ENCODE results near the gene POPDC3.

The POPDC3 gene

DNA sequence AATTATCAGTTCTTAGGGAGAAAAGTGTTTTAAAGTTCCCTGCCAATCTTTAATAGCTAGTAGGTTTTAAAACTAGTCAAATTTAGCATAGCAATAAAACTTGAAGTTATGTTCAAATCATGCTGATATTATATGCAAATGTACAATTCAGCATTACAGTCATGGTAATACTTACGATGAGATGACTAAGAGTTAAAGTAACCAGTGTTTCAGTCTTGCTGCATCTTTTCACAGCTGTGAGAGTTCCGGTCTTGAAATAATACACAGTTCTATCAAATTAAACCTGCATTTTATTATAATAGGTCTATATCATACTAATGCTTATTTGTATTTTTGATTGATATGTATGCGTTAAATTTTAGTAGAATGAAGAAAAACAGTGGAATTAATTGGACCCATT, 26.1 kb downstream of the POPDC3 start:
- no peak for DNase-seq (ENCODE audit: low read depth in 1 of 2, low spot score in 1 of 2)

DNA sequence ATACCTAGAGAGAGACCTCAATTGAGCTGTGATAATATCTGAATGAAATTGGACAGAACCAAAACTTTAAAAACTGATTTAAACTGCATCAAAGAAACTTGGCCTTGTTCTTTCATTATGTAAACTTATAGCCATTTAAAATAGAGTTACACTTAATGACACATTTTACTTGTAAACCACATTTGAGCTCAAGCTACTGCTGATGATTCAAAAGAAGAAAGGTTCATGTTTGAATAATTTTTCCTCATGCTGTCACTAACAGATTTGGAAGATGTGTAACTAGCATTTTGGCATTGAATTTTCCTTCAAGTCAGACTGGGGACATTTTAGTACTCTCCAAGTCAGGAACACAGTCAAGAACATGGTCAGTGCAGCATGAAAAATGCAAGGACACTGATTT, 26.9 kb downstream of the POPDC3 start:
- DNase-seq (ENCODE audit: low read depth in 1 of 2, low spot score in 1 of 2), result no peak

DNA sequence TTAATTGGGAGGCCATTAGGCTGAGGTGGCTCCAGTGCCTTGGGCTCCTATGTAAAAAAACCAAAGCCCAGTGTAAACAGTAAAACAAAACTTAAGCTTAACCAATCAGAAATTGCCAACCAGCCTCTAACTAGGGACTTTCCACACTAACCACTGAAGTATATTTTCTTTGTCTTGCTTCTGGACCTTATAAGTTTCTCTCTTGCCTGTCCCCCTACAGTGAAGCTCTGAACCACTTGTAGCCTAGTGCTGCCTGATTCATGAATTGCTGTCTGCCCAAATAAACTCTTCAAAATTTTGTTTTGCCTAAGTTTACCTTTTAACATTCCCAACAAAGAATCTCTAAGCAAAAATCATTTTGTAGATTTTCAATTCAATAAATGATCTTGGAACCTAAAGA, 28.2 kb downstream of the POPDC3 start:
- no peak for DNase-seq (ENCODE audit: low read depth in 1 of 2, low spot score in 1 of 2)

DNA sequence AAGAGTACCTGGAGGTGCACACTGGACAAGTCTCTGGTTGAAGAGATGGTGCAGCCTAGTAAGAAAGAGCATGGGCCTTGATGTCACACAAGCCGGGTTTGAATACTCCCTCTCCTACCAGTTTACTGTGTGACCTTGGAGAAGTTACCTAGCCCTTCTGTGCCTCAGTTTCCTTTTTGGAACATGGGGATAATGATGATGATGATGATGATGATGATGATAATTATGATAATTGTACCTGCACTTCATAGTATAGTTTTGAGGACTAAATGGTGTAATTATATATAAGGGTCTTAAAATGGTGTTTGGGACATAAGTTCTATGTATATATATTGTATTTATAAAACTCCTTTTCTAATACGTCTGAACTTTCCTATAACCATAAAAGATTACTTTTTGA, 41.7 kb downstream of the POPDC3 start:
- DNase-seq (ENCODE audit: low read depth in 1 of 2, low spot score in 1 of 2), result no peak

DNA sequence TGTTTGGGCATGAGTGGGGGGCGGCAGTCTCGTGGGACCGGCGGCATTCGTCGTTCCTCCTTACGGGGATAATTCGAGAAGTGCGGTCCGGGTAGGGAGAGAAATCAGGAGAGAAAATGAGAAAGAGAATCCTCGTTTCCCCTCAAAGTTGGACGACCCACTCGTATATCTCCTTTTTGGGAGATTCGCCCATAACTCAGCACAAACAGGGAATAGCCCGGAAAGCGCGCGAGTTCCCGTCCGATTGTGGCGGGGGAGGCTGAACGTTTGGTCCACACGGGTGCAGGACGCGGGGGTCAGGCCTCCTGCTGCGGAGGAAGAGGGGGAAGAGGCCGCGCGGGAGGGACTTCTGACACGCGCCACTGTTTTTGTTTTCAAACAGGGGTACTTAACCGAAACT, 42.4 kb downstream of the POPDC3 start:
- no peak for DNase-seq (ENCODE audit: low read depth in 1 of 2, low spot score in 1 of 2)

DNA sequence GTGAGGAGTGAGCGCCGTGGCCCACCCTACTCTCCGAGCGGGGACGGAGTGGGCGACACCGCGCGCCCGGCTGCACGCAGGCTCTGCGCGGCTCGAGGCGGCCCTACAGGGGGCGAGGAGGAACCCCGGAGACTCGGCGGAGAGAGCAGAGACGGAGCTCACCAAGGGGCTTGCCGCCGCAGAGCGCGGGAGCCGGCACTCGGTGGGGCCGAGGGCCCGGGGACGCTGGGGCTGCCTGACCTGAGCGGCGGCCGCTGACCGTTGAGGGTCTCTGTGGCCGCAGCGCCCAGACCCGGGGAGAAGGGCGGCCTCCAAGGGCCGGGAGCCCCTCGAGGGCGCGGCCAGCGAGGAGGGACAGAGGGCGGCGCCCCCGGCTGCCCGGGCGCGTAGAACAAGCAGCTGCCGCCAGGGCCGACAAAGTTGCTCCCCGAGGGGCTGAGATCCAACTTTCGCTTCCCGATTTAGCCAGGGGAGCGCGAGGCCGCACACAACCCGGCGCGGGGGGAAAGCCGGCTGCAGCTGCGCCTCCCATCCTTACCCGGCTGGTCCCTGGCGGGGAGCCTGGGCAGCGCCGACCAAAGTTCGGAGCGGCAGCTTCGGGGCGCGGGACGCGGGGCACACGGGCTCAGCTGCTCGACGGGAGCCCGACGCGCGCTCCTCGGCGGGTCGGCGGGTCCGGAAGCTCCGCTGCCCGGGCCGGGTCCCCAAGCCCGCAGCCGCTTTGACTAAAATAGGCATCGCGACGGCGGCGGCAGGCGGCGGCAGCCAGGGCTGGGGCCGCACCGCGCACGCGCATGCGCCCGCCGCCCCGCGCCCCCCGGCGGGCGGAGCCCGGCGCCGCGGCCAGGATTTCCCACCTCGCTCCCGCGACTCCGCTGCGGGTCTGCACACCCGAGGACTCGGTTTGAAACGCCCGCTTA, 43.1 kb downstream of the POPDC3 start:
- DNase-seq (ENCODE audit: low read depth in 1 of 2, low spot score in 1 of 2), result no peak

DNA sequence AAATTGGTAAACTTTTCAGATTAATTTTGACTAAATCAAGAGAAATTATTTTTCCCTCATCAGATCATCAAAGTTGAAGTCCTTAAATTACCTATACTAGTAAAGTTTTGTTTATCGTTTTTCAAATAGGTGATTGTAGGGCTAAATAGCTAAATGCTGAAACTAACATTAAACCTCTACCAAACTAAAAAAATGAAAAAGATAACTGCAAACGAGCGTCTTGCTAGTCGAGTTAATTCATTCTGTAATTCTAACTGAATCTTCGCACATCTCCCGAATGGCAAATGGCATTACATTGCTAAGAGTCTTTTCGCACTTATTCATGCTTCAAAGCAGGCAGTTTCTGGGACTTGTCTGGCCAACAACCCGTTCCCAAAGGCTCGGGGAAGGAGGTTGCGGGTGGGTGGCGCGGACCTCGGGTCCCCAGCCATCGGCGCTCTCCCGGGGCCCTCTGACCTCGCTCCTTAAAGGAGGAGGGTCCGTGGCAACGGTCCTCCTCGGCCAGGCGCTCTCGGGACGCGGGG, 43.8 kb downstream of the POPDC3 start:
- no peak for DNase-seq (ENCODE audit: low read depth in 1 of 2, low spot score in 1 of 2)

DNA sequence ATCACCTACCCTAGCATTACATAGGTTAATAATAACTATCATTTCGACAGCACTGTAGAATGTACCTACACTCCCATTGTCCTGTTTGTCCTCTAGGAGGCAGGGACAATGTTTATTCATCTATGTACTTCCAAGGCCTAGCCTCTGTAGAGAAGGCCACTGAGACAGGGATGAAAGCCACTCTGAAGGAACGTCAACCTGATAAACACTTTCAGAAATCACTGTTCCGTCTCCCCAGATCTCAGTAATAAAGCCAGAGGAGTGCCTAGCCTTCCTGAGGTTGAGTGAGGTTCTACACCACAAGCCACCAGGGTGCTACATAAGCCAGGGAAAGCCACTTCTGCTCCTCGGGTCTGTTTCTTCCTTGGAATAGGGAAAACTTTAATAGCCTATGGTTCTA, 44.8 kb downstream of the POPDC3 start:
- DNase-seq (ENCODE audit: low read depth in 1 of 2, low spot score in 1 of 2), result no peak

DNA sequence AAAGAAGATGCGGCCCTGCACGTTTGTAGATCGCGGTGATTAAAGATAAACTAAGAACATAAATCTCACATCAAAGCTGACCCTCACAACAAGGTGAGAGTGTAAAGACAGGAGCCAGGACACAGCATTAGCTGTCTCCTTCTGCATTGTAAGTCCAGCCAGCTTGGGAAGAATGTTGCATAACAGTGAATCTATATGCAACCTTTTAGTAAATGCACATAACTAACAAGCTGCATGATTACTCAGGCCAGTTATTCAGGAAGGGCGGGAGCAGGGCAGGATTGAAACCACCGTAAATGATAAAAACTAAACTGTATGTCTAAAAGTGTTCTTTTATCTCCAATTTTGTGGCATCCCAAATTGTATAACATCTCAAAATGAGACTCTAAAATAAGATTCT, 57.1 kb downstream of the POPDC3 start:
- DNase-seq (ENCODE audit: low read depth in 1 of 2, low spot score in 1 of 2), result no peak

DNA sequence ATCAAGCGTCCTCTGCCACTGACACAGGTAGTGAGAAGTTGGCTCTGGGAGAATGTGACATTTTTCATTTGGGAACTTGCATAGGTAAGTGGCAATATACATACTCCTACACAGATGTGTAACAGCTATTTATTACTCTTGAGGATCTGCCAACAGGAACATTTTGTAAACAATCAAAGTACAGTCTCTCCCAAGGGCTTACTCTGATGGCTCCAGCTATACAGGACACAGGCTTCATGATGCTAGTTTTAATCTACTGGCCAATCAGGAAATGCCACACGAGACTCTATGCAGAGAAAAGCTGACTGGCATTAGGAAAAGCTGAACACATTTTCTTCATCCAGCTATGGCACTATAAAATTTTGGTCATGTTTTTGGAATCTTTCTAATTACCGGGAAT, 57.8 kb downstream of the POPDC3 start:
- no peak for DNase-seq (ENCODE audit: low read depth in 1 of 2, low spot score in 1 of 2)

DNA sequence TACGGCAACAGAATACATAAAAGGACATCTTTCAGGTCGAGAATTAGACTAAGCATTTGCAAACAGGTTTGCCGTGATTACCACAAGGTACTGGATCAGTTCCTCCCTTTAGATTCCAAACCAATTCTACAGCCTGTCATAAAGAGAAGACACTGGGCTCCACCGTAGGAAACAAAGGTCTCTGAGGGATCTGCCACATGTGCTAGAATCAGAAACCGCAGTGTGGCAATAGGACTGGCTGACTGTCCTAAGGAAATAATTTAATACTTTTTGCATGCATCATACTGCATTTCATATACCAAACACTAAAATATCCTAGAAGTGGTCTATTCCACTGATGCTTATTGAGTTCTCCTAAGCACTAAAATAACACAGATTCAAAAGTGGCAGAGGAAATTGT, 59.2 kb downstream of the POPDC3 start:
- DNase-seq (ENCODE audit: low read depth in 1 of 2, low spot score in 1 of 2), result no peak

DNA sequence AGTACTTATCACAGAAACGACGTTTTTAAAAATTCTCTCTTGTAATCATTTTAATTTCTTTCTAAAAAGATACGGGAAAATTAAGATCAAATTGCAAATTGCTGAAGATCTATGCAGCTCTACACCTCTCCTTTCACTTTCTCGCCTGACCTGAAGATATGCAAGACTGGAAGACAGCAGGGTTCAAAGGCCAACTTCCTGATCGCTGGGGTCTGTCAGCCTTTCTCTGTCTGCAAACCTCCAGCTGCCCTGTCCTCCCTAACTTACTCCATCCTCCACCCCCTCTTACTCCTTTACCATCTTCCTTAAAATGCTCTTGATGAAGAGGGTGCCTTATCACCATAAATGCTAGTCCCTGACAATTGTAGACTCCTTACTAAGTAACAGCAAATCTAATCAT, 63.7 kb downstream of the POPDC3 start:
- no peak for DNase-seq (ENCODE audit: low read depth in 1 of 2, low spot score in 1 of 2)

DNA sequence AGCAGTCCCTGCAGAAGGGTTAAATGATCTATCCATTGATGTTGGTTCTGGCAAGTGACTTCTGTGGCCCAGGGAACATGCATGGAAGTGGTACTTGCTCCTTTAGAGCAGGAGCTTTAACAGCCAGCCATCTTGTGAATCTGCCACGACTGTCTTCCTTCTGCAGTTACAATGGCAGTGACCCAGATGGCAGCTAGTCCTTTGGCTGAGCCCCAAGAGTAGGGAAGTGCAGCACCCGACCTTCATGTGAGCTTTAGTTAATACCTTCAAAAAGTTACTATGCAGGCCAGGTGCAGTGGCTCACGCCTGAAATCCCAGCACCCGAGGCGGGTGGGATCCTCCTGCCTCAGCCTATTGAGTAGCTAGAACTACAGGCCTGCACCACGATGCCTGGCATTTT, 66.4 kb downstream of the POPDC3 start:
- DNase-seq (ENCODE audit: low read depth in 1 of 2, low spot score in 1 of 2), result no peak

DNA sequence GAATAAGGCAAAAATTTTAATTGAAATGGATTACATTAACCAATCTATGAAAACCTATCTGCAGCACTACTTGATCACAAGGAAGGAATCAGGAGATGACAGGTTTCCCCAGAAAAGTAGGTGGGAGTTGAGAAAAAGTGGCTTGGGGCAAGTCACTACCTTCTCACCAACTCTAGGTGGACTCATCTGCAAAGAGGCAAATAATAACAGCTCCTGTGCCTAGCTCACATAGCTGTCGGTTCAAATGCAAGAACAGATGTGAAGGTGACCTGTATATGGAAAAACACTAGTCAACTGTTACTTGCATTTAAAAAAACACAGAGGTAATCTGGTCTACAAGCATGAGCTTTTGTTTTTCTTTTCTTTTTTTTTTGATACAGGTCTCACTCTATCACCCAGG, 67.2 kb downstream of the POPDC3 start:
- DNase-seq (ENCODE audit: low read depth in 1 of 2, low spot score in 1 of 2), result no peak

DNA sequence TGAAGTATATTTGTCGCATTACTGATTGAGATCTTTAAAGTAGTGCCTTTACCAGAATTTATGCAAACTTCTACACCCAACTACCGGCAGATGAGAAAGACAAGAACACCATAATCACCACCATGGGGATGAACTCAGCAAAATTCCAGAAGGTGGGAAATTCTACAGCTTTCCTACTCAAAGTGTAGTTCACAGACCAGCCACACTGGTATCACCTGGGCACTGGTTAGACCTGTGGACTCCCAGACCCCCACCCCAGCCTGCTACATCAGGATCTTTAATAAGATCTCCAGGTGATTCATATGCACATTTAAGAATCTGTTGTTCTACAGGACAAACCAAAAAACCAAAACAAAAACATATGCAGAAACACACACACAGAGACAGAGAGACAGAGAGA, 67.9 kb downstream of the POPDC3 start:
- DNase-seq (ENCODE audit: low read depth in 1 of 2, low spot score in 1 of 2), result no peak

DNA sequence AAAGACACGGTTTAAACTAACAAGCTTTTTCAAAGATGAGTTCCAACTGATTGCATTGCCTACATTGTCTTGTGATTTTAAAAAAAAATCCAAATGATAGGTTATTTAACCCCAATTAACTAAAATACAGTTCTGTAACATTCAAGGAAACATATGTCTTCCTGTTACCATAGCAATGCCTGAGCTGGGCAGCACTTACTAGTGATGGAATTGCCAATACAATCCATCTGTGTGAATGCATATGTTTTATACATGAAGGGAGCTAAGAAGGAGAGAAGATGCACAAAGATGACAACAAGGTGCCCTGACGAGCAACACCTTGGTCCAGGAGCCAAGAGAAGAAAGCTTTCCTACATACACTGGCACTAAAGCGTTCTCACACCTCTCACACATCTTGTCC, 68.7 kb downstream of the POPDC3 start:
- DNase-seq (ENCODE audit: low read depth in 1 of 2, low spot score in 1 of 2), result no peak

DNA sequence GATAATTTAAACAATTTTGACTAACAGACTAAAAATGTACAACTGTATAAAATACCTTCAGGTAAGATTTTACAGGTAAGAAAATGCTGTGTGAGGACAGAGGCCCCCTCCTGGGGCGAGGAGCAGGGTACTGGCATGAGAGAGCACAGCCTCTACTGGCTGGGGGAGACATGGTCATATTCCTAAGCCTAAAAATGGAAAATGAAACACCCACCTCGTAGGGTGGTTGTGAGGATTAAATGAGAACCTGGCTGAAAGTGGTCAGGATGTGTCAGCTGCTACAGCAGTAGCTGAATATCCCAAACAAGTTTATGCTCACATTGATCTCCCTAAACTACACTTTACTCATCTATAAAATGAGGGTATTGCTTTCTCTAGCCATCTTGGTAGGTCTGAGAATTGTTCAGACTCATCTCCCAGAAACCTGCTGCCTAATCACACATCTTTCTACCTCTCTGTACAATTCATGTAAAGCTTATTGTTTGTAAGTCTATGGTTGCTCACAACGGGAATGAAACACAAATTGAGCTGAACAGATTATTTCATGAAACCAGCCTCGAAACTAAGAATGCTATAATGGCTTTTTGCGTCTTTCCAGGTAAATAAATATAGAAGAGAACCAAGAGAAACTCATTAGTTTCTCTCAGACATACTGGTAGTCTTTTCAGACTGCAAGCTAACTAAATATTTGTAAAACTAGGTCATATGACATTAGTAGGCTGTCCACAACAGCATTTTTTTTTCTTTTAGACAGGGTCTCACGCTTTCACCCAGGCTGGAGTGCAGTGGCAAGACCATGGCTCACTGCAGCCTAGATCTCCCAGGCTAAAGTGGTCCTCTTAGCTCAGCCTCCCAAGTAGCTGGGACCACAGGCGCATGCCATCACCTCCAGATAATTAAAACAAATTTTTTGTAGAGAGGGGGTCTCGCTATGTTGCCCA, 69.6 kb downstream of the POPDC3 start:
- DNase-seq (ENCODE audit: low read depth in 1 of 2, low spot score in 1 of 2), result no peak

DNA sequence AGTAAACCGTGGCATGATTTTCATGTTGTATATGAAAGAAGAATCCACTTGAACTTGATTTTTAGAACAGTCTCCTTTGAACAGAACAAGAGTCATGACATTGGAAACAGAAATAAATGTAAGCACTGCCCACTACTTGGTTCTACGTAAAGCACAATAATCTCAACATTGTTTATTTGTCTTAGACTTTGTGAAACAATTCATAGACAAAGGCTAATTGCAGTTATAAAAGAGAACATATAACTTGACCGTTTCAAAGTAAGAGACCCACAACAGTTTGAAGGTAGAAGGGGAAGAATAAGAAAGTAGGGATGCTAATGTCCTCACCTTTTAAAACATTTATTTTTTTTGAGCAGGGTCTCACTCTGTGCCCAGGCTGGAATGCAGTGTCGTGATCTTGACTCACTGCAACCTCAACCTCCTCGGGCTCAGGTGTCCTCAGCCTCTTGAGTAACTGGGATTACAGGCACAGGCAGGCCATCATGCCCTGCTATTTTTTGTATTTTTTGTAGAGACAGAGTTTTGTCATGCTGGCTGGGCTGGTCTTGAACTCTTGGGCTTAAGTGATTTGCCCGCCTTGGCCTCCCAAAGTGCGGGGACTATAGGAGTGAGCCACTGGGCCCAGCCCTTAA, 71.1 kb downstream of the POPDC3 start:
- no peak for DNase-seq (ENCODE audit: low read depth in 1 of 2, low spot score in 1 of 2)

All from activated T-helper 1 cell treated with anti-CD3 and anti-CD28 coated beads, Interleukin-2, amount 50 U/mL, for 16 hours (primary cell).